Activated T-helper 9 cell treated with anti-CD3 and anti-CD28 coated beads, Interleukin-2, amount 50 U/mL, for 16 hours (primary cell): ENCODE results near the gene EIF2A.
A peak's percentile ranks its signal among the peaks of the same experiment; 100 is the strongest.
"Not testable (repeated sequence)": the region's sequence is repeated elsewhere in the genome, so short reads cannot be mapped to it uniquely, and the experiment has no call there.

Source experiments
- DNase-seq: peaks from one replicate; pipeline ENCODE4 v3.0.0-alpha.2; 2020; ENCODE audit warnings: low read depth

Gene EIF2A

DNA sequence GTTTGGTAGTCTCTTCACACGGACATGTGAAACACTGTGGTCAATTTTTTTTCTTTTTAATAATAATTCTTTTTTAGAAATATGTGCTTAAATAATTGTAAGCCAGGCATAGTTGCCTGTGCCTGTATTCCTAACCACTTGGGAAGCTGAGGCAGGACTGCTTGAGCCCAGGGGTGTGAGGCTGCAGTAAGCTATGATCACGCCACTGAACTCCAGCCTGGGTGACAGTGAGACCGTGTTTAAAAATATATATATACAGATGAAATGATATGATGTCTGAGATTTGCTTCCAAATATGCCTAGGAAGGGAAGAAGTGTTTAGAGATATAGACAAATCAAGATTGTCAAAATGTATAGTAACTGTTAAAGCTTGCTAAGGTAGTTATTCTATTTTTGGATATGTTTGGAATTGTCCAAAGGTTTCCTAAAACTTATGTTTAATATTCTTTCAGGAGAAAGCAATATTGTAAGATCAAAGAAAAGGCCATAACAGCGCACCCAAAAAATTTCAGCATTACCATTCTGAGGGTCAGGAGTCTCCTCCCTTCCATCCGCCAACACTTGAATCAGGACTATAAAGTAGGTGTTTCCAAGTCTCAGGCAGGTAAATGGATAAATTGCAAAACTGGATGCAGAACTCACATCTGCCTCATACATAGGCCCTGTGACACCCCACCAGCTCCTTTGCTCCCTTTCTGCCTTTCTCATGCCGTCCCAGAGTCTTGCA lies 56.0 kb downstream of the EIF2A start:
- no peak for DNase-seq

GRCh38 chr3:150603153-150603979 lies 56.8 kb downstream of the EIF2A start, which contains the start of gene SELENOT:
Gene SELENOT, plus strand, starts transcription at chr3:150603321. Its CDS starts 42 bp downstream, at chr3:150603363.
- peak; percentile 93 for DNase-seq

GRCh38 chr3:150603980-150604319 lies 57.4 kb downstream of the EIF2A start:
- no peak for DNase-seq

DNA sequence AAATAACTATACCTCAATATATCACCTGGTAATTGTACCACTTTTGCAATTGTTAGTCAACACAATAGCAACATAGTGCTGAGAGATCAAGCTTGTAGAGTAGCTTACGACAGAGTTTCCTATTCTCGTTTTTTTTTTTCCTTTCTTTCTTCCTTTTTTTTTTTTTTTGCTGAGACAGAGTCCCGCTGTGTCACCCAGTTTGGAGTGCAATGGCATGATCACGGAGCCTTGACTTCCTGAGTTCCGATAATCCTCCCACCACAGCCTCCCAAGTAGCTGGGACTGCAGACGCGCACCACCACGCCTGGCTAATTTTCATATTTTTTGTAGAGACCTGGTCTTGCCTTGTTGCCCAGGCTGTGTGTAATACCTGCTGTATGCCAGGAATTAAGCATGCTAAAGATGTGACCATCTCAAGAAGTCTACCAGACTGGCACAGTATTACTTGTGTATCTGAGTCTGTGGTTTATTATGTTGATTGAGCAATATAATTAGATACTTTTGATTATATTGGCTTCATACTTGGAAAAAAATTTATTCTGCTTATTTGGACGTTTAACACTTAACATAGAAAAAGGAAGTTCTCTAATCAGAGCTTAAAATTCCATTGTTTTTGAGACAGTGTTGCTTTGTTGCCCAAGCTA lies 59.5 kb downstream of the EIF2A start:
- no peak for DNase-seq

GRCh38 chr3:150607267-150608065 lies 60.9 kb downstream of the EIF2A start:
- no peak for DNase-seq

- no peak for DNase-seq
Observed at GRCh38 chr3:150609988-150610387, 63.4 kb downstream of the EIF2A start.

DNA sequence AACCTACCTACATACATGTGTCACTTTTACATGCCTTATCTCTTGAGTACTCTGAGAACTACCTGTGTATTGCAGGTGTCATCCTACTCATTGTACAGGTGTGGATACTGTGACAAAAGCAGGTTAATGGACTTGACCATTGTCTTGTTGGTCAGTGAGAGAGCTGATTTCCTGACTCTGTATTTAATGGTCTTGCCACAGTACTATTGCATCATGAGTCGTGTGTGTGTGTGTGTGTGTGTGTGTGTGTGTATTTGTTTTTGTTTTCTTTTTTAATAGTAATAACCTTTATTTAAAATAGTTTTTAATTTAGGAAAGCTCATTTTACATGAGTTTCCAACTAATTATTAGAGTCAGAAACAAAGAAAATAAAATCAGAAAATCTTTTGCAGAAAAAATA lies 64.2 kb downstream of the EIF2A start:
- no peak for DNase-seq

DNA sequence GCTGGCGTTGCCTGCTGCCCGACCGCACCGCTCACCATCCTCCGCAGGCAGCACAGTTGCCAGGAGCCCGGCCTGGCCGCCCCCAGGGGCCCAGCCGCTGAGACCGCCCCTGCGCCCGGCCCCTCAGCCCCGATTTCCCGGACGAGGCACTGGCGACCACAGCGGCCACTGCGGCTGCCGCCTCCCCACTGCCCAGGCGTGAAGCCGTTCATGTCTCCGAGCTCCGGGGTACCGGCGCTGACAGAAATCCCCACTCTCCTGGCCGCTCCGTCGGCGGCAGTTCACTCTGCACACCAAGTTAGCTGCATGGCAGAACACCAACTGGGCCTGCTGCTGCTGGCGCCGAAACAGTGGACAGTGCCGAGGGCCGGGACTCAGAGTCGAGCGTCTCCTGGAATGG lies 65.1 kb downstream of the EIF2A start:
- DNase-seq = no peak

DNA sequence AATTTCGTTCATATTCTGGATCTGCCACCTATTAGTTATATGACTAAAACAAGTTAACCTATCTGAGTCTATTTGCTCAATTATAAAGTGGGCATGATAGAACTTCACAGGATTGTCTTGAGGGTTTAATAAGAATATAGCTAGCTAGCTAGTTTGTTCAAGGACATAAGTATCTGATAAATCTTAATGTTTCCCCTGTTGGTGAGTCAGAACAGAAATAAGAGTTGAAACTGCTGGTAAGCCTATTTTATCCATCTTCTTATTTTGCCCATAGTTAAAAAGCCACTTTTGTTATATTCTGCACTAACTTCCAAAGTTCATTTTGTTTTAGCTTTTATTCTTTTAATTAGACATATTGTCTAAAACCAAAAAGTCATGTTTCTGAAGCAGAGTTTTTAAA lies 65.9 kb downstream of the EIF2A start:
- DNase-seq = no peak

DNA sequence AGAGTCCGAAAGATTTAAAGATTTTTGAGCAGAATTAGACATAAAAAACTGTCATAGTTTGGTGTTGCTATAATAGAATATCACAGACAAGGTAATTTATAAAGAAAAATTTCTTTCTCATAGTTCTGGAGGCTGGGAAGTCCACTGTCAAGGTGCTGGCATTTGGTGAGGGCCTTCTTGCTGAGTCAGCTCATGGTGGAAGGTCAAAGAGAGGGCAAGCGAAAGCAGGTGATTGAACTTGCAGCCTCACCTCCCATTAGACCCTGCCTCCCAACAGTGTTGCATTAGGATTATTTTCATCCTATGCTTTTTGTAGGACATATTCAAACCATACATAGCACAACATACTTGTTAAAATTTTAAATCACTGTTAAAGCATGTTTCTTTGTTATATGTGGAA lies 66.4 kb downstream of the EIF2A start:
- DNase-seq = no peak

- DNase-seq = no peak
Observed at GRCh38 chr3:150613709-150614480, 67.3 kb downstream of the EIF2A start.

DNA sequence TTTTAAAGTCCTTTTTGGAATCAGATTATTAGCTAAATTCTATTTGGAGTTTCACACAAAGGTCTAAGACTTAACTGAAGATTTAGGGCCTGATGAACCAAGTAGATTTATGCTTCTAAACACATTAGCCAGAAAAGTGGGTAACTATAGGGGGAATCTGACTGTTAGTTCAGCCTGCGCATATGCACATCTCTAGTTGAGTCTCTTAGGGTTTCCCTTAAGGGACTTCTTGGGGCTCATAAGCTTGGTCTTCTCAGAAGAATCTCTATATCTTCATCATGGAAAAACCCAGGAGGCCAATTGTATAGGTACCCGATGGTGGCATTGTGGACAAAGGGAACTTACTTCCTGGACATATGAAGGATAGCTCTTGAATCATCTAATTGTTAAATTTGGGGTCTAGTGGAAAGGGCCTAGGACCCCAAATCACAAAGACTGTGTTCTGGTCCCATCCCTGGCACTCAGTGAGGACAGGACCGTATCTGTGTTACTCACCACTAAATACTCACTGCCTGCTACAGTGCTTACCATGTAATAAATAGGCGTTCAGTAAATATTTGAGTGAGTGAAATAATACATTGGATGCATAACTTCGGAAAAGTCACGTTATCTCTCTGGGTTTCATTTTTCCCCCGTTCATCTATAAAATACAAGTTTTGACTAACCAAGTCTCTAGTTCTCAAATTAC lies 73.6 kb downstream of the EIF2A start:
- DNase-seq = no peak

DNA sequence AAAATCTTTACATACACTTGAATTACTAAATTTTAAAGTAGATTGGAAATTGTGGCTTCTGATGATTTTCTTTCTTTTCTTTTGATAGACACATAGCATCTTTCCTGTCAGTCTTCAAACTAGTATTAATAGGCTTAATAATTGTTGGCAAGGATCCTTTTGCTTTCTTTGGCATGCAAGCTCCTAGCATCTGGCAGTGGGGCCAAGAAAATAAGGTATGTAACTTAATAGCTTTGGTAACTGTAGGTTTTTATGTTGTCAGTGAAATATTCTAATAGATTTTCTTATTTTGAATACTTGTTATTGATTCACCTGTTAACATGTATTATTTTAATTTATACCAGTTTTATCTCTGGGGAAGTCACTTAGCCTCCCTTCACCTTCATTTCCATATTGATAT lies 76.4 kb downstream of the EIF2A start:
- not testable (repeated sequence) for DNase-seq

- DNase-seq = no peak
Observed at GRCh38 chr3:150623945-150624344, 77.4 kb downstream of the EIF2A start.

GRCh38 chr3:150626148-150626930 lies 79.8 kb downstream of the EIF2A start:
- DNase-seq = no peak

- no peak for DNase-seq
Observed at GRCh38 chr3:150627557-150627956, 81.0 kb downstream of the EIF2A start.

GRCh38 chr3:150631515-150632221 lies 85.1 kb downstream of the EIF2A start:
- no peak for DNase-seq

GRCh38 chr3:150635076-150635475 lies 88.5 kb downstream of the EIF2A start:
- no peak for DNase-seq

DNA sequence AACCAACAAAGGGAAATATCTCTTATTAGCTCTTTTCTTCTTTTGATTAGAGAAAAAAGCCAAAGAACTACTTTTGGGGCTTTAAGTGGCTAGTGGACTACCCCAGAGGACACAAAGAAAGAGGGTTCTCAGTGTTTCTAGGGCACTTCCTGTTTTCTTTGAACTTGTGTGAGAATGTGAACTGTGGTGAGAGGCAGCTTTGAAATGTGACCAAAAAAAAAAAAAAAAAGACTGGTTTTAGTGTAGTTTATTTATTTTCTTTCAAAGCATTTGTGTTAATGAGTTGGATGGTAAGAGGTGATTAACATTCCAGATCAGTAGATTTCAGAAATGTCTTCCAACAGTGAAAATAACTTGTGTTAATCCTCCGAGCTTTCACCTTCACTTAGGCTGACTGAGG lies 88.9 kb downstream of the EIF2A start:
- DNase-seq = no peak
